ENCODE measurements around the gene CDK9. TPM values are rescaled to one million over a fixed set of nuclear protein-coding genes. Genes with fewer than 3 reads are reported as not detected.

Gene CDK9
- total RNA-seq, 1 donor from 2014 or later, result 96.2 TPM

- no peak for TF ChIP-seq CTCF (IDR thresholded peaks at IDR 0.05)
- peaks cover 32% of the 10 kb centered on the region for H3K36me3 ChIP-seq
- ATAC-seq (peak; percentile 93 to 94), DNase-seq (peak; percentile 92)
- peaks cover 41% of the 10 kb centered on the region for H3K4me1 ChIP-seq
- H3K4me3 ChIP-seq, result peak within 1 kb of the TSS; percentile 78
- intact Hi-C loops (cut with DNase I), result no loop called here
- no peaks in the 10 kb centered on the region for H3K9me3 ChIP-seq
- peak within 1 kb of the TSS; percentile 94 for H3K27ac ChIP-seq
- H3K27me3 ChIP-seq (ENCODE audit: low read depth), result no peaks in the 10 kb centered on the region
These were observed 17.0 kb downstream of the CDK9 start, which contains the start of gene FPGS for GRCh38 chr9:127802576-127803443. Gene FPGS, plus strand, starts transcription at chr9:127802882. Its CDS starts 43 bp downstream, at chr9:127802925.

- peak; percentile 66 for DNase-seq
- Histone ChIP-seq H3K4me1 (peaks cover 41% of the 10 kb centered on the region), H3K27me3 (ENCODE audit: low read depth) (no peaks in the 10 kb centered on the region), H3K4me3 (peak overlapping the region; percentile 78), H3K27ac (peak overlapping the region; percentile 94), H3K9me3 (no peaks in the 10 kb centered on the region), H3K36me3 (peaks cover 41% of the 10 kb centered on the region)
- TF ChIP-seq CTCF (IDR thresholded peaks at IDR 0.05), result no peak
- intact Hi-C loops (cut with DNase I), result no loop called here
- peak; percentile 27 to 38 for ATAC-seq
These were observed 17.9 kb downstream of the CDK9 start for GRCh38 chr9:127803507-127804352.

- DNase-seq (peak; percentile 52), ATAC-seq (no peak)
- H3K36me3 ChIP-seq, result peaks cover 56% of the 10 kb centered on the region
- intact Hi-C loops (cut with DNase I), result no loop called here
- no peaks in the 10 kb centered on the region for H3K9me3 ChIP-seq
- peaks cover 53% of the 10 kb centered on the region for H3K4me1 ChIP-seq
- no peaks in the 10 kb centered on the region for H3K27me3 ChIP-seq (ENCODE audit: low read depth)
- peak; percentile 35 for TF ChIP-seq CTCF (IDR thresholded peaks at IDR 0.05)
- H3K4me3 ChIP-seq, result no peak overlapping the region
- no peak overlapping the region for H3K27ac ChIP-seq
These were observed 19.8 kb downstream of the CDK9 start for GRCh38 chr9:127805620-127806019.

GRCh38 chr9:127806871-127807270 lies 21.0 kb downstream of the CDK9 start:
- intact Hi-C loops (cut with DNase I), result no loop called here
- no peak overlapping the region for H3K4me3 ChIP-seq
- H3K4me1 ChIP-seq, result peaks cover 43% of the 10 kb centered on the region
- no peak overlapping the region for H3K27ac ChIP-seq
- no peaks in the 10 kb centered on the region for H3K9me3 ChIP-seq
- H3K36me3 ChIP-seq, result peaks cover 68% of the 10 kb centered on the region
- H3K27me3 ChIP-seq (ENCODE audit: low read depth), result no peaks in the 10 kb centered on the region
- DNase-seq, result no peak
- ATAC-seq, result no peak
- no peak for TF ChIP-seq CTCF (IDR thresholded peaks at IDR 0.05)

- no peak for ATAC-seq
These were observed 22.6 kb downstream of the CDK9 start for GRCh38 chr9:127808347-127809001.

More at GRCh38 chr9:127808347-127809001, 22.6 kb downstream of the CDK9 start:
- no peaks in the 10 kb centered on the region for H3K27me3 ChIP-seq (ENCODE audit: low read depth)
- peaks cover 84% of the 10 kb centered on the region for H3K36me3 ChIP-seq
- DNase-seq, result no peak
- peaks cover 35% of the 10 kb centered on the region for H3K4me1 ChIP-seq
- no peaks in the 10 kb centered on the region for H3K9me3 ChIP-seq
- TF ChIP-seq CTCF (IDR thresholded peaks at IDR 0.05), result no peak
- H3K27ac ChIP-seq, result no peak overlapping the region
- intact Hi-C loops (cut with DNase I), result no loop called here
- H3K4me3 ChIP-seq, result no peak overlapping the region
